GM19438 (cell line): Measurements from ENCODE around the gene BHLHE41.
A peak's percentile ranks its signal among the peaks of the same experiment; 100 is the strongest.

ENCODE experiments used
- ATAC-seq: cut with Tn5 transposase; IDR thresholded peaks from one replicate; pipeline ENCODE4 v1.9.1; 2021; ENCODE audit warnings: low read depth; ENCODE audit not compliant: unreplicated experiment

Gene BHLHE41

DNA sequence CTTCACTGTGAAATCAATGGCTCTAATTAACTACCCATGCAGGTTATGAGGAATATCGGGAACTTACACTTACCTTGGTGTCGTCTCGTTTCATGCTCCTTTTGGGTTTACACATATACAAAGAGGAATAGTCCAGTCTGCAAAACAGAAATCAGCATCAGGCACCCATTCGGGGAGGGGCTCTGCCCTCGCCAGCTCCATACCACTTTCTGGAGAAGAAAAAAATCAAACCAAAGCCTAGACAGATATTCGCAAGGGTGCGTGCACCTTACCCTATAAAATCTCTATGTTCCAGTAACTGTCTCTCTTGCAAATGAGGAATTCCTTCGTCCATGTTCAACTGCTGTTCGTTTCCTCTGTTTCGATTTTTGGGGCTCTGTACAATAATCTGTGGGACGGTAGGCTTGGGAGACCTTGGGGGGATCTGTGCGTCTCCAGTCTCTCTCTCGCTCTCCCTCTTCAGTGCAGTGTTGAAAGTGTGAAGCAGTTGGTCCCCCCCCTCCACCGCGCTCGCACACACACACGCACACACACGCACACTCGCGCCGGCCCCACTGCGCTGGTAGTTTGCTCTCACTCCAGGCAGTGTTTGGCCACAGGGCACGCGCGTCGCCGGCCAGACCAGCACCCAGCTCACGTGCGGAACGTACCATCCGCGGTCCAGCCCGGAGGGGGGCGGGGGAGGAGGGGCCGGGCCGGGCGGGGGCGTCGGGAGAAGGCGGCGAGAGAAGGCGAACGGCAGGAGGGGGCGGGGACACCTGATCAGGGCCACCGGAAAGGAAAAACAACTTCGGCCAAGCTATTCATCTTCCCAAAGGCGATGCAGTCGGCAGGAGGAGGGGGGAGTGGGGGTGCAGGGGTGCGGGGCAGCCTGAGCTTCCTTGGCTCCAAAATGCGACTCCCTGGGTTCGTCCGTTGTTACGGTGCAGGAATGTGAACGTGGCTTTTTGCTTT lies at the start of gene BHLHE41:
Gene BHLHE41 (minus strand): TSS at position 592 of the 954 bp plus-strand sequence. CDS start 258 bp downstream, at position 334.
- ATAC-seq: no peak

DNA sequence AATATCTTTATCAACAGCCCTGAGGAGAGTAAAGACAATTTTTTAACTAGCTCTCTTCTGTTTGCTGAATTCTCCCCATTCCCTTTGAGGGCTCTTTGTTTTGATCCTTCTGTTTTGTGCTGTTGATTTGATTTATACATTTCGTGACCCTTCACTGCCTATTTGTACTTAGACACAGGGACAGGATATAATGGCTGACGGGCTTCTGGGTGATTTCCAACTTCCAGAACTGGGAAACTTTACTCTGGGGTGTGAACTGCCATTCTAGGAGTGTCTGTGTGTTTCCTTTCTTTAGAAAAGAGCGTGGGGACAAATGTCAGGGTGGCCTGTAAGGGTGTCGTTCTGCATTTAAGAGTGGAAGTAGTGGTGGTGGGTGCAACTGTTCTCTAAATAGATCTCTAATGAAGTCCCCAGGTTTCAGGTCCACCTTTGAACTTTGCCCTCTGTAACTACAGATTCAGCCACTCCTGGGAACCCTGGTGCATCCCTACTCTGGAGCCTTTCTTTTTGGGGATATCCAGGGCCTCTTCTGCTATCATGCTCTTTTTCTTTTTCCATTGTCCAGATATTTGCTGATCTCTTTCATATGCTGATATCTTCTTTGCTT lies 48.2 kb upstream of the BHLHE41 start:
- no peak for ATAC-seq

DNA sequence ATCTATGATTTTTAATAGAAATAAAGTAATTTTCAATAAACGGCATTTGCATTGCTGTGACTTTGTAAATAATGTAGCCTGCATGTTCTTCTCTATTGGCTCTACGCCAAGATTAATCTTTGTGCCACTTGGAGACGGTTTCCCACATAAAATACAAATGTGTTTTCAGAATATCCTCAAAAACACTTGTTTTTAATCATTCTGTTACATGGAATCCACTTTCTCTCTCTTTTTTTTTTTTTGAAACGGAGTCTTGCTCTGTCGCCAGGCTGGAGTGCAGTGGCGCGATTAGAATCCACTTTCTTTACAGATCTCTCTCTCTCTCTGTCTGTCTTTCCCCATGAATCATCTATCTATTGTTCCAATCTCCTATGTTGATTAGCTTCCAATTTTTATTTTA lies 47.7 kb upstream of the BHLHE41 start:
- no peak for ATAC-seq

GRCh38 chr12:26172013-26172412 lies 47.2 kb upstream of the BHLHE41 start:
- ATAC-seq: no peak

GRCh38 chr12:26164118-26164517 lies 39.3 kb upstream of the BHLHE41 start:
- no peak for ATAC-seq

GRCh38 chr12:26162905-26163304 lies 38.1 kb upstream of the BHLHE41 start:
- ATAC-seq: peak; percentile 68

- ATAC-seq: no peak
Measured at GRCh38 chr12:26162174-26162573, 37.3 kb upstream of the BHLHE41 start.

GRCh38 chr12:26158078-26158764 lies 33.4 kb upstream of the BHLHE41 start:
- ATAC-seq: no peak

GRCh38 chr12:26157001-26157400 lies 32.2 kb upstream of the BHLHE41 start:
- ATAC-seq: peak; percentile 33

- peak; percentile 83 for ATAC-seq
Measured at GRCh38 chr12:26156201-26156871, 31.5 kb upstream of the BHLHE41 start.

DNA sequence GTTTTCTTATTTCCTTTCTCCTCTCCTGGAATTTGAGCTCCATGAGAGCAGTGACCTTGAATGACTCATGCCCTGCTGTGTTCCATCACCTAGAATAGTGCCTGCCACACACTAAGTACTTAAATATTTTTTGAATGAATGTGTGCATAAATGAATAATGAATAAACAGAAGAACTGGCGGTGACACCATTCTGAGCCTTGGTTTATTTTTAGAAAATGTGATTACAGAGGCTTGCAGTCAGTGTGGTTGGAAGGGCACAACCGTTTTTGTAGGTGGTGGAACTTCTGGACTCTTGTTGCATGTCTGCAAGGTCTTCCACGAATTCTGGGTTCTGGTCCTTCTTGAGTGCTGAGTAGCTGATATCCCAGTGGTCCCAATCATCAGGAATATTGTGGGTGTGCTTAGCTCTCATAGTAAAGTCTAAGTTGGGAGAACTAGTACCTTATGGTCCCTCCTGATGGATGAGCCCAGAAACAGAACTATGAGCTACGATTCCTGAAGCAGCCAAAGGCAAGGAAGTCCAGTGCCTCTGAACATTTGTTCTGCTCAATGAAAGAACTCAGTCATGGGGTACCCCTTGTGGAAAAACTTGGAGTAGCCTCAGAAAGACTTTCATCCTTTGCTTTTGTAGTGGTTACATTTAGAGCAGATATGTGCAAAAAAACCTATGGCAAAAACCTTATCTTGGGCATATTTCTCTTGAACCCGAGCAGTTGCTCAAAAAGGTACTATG lies 28.8 kb upstream of the BHLHE41 start:
- ATAC-seq: no peak

GRCh38 chr12:26152507-26153102 lies 27.8 kb upstream of the BHLHE41 start:
- ATAC-seq: no peak

DNA sequence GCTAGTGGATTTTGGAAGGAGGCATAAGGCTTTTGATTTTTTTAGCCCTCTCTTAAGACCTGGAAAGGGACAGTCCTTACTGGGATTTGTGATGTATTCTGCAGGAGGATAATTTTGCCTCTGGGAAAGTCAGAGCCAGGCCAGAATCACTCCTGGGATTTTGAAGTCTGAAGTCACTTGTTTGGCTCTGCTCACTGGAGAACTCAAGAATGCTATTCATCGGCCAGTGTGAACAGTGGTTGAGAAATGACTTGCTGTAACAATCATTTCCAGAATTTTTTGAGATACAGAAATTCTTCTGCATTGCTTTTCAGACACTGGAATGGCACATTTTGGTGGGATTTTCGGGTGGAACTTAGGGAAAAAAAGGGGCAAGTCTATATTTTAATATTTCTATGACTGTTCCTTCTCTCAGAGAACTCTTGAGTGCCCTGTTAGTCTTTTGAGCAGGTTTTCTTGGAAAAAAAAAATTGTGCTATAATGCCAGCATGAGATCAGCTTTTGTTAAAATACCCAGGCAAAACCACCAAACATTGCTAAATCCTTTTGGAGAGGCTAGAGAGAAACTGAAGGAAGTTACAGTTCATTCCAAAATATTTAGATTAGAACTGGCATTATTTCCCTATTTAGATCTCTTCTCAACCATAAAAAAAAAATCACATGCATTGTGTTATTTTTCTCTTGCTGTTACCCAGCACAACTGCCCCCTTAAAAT lies 26.1 kb upstream of the BHLHE41 start:
- no peak for ATAC-seq

DNA sequence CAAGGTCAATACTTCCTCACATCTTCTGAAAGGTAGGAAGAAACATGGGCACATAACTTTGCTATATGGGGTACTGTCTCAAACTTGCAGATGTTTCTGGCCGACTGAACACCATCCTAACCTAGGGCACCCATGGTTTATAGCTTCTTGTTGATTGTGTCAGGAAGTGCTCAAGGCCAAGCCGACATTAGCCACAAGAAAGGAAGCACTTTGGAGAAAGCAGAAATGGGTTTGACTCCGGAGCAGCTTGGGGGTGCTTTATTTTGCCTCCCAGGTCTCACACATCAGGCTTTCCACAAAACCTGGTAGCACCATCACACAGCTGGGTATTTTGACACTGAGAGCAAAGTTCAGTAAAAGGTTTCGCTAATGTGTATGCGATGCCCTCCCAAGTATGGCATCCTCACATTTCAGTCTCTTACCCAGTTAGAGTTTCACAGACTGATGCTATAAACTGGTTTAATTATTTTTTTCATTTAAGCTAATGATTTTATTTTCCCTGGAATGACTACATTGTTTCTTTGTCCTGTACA lies 25.2 kb upstream of the BHLHE41 start:
- no peak for ATAC-seq

- ATAC-seq: no peak
Measured at GRCh38 chr12:26148291-26148690, 23.5 kb upstream of the BHLHE41 start.

DNA sequence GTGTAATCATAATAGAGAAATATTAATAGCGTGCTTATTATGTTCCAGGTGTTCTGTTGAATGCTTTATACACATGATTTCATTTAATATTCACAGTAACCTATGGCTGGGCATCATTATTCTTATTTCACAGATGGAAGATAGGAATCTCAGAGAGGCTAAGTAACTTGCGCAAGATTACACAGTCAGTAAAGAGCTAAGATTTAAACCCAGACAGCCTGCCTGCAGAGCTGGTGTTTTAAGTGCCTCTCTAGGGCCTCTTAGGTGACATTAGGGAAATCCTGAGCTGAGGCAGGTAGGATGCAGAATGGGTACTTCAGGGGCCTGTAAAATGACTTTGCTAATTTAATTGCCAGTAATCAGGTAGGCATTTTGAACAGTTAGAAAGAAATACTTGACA lies 18.5 kb upstream of the BHLHE41 start:
- no peak for ATAC-seq

GRCh38 chr12:26138860-26139259 lies 14.0 kb upstream of the BHLHE41 start:
- no peak for ATAC-seq

DNA sequence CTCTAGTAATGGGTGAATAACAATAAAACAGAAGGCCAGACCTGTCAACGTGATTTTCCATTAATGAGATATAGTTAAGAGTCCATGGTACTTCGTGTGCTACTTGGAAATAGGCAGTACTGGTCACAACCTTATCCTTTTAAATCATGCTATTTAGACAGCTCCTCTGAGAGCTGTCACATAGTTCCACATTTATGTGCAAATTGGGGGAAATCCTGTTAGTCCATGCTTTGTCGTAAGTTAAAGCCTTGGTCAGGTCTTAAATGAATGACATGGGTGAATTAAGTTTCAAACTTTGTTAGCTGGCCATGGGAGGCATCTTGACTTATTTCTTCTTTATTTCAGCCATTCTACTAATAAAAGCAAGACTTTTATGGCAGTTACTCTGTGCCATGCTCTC lies 11.9 kb upstream of the BHLHE41 start:
- no peak for ATAC-seq

GRCh38 chr12:26135571-26135970 lies 10.7 kb upstream of the BHLHE41 start:
- no peak for ATAC-seq
